GM19035 (cell line): ENCODE data around the gene SKIL.
"Not testable (repeated sequence)": the region's sequence is repeated elsewhere in the genome, so short reads cannot be mapped to it uniquely, and the experiment has no call there.

Experiments used
- ATAC-seq: cut with Tn5 transposase; IDR thresholded peaks from one replicate; pipeline ENCODE4 v1.9.1; 2021; ENCODE audit not compliant: unreplicated experiment

SKIL gene

DNA sequence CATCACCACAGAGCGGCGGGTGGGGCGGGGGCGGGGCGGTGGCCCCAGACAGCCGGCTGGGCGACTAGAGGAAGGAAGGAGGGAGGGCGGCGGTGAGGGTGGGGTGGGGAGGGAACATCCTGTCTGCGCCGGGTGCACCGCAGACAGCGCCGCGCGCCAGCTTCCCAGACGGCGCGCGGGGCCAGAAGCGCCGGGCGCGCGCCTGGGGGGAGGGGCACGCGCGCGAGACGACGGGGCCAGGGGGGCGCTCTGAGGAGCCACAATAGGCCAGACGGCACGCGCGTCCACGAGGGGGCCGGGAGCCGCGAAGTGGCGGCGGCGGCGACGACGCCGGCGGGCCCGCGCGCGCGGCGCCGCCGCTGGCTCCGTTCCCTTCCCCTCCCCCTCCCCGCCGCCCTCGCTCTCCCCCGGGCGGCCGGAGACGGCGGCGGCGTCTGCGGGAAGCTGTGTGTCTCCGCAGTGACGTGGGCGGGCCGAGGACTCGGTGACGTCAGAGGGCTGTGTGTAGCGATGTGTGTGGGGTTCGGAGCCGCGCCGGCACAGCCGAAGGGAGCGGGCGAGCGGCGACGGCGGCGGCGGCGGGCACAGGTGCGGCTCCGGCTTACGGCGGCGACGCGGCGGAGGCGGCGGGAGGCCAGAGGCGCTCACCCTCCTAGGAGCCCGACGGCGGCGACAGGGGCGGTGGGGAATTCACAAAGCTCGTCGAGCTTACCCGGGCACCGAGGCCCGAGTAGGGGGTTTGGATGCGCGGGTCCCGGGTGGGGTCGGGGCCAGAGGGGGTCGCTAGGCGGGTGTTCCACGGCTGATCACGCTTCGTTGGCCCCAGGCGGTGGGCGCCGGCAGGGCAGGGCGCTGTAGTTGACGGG lies at the start of gene SKIL:
Gene SKIL (plus strand): TSS at position 540 of the 866 bp plus-strand sequence. CDS start 2,617 bp downstream, outside the sequence.
- peak; percentile 61 for ATAC-seq

- ATAC-seq = no peak
Observed at GRCh38 chr3:170309046-170309445, 48.5 kb upstream of the SKIL start.

DNA sequence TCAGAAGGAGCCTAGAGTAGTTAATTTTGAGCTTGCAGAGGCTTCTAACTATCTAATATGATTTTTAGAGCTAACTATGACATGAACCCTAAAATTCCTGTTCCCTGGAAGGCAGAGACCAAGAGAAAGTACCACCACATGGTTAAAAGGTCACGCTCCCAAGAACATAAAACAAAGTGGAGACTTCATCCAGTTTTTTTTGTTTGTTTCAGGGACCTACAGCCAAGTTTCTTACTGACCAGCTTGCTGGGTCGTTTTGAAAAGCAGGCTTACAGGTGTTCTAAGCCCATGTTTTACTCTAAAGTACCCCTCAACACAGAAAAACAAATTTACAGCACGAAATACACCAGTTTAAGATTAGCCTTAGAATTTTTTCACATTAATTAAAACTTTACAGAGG lies 39.6 kb upstream of the SKIL start:
- no peak for ATAC-seq

- ATAC-seq = no peak
Observed at GRCh38 chr3:170320461-170321121, 36.9 kb upstream of the SKIL start.

DNA sequence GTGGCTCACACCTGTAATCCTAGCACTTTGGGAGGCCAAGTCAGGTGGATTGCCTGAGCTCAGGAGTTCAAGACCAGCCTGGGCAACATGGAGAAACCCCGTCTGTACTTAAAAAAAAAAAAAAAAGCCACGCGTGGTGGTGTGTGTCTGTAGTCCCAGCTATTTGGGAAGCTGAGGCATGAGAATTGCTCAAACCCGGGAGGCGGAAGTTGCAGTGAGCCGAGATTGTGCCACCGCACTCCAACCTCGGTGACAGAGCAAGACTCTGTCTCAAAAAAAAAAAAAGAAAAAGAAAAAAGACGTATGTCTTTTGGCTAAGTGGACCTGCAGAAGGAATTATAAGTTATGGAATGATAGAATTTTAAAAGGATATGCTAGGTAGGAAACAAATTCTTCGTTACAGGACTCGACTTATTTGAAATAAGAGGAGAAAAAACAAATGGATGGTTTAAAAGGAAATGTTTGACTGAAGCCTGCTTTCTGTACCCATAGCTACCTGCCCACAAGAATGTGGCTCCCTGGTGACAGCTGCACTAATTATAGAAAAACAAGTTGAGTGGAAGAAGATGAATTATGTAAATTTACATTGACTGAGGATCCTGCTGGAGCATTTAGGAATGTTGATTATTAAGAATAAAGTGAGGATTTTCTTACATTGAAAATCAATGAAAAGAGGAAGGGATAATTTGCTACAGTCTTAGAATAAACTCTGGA lies 36.0 kb upstream of the SKIL start:
- no peak for ATAC-seq

DNA sequence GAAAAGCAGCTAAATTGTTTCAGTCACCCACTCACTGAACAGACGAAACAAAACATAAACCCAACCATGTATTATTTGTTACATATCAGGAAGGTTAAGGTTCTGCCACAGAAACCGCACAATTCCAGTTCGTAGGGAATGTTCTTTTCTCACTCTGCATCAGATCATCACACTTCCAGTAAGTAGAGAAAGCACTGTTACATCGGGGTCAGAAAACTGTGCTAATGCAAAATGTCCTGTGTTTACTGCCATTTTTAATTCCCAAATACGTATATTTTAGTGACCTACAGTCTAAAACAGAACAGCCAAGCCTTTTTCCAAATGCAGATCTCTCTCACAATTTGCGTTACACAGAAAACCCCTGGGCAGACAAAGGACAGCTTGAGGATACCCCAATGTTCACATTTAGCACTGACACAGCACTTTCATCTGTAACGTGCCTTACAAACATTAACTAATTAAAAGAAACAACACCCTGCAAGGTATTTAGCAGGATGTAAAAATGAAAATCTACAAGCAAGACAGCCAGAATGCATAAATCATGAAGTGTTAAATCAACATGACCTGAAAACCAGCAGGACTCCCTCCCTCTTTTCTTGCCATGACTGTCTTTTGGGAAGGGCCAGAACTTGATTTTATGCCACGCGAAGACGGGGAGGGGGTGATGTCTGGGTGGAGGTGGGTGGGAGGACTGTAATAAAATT lies 34.8 kb upstream of the SKIL start:
- no peak for ATAC-seq

DNA sequence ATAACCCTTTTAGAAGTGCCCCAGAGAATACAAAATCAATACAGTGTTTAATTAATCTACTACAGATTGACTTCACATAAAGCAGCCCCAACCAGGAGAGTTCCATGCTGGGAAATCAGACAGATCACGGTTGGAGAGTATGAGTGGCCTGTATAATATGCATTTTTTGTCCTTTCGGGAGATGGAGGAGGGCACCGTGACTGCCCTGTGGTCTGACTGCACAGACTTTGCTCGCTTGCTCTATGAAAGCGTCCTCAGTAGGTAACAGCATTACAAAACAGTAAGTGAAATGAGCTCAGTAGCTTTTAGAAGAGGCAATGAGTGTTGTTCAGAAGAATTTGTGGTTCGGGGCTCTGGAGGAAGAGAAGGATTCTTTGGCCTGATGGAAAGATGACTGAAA lies 34.2 kb upstream of the SKIL start:
- no peak for ATAC-seq

GRCh38 chr3:170324962-170325361 lies 32.6 kb upstream of the SKIL start:
- no peak for ATAC-seq

DNA sequence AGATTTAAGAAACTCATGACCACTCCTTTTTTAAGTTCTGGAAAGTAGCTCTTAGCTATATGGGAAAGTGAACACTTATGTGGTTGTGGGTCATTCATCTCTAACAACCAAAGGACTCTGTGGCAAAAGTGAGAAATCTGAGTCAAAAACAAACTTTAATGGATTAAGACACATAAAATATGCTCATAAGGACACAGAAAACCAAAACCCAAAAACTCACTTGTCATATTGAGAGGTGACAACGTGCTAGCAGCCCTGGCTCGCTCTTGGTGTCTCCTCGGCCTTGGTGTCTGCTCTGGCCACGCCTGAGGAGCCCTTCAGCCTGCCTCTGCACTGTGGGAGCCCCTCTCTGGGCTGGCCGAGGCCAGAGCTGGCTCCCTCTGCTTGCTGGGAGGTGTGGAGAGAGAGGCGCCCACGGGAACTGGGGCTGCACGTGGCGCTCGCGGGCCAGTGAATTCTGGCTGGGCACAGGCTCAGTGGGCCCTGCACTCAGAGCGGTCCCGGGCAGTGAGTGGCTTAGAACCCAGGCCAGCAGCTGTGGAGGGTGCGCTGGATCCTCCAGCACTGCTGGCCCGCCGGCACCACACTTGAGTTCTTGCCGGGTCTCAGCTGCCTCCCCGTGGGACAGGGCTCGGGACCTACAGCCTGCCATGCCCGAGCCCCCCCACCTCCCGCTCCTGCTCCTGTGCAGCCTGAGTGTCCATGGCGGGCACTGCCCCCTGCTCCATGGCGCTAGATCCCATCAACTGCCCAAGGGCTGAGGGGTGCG lies 30.3 kb upstream of the SKIL start:
- no peak for ATAC-seq

- ATAC-seq = not testable (repeated sequence)
Observed at GRCh38 chr3:170327868-170328548, 29.5 kb upstream of the SKIL start.

DNA sequence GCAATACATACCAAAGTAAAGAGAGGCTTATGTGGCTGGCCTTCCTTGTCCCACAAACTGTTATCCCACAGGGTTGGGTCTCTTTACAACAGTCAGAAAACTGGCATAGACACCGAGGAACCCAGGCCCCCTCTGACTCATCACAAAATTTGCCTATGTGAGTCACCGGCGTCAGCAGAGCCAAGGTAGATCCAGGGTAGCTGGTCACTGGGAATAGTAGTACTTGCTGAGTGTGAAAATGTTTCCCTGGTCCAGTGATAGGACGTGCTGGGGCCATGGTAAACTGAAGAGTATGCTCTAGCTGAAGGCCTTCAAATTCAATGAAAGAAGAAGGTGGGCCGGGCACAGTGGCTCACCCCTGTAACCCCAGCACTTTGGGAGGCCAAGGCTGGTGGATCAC lies 27.1 kb upstream of the SKIL start:
- no peak for ATAC-seq

GRCh38 chr3:170331143-170331542 lies 26.4 kb upstream of the SKIL start:
- ATAC-seq = no peak

- ATAC-seq = no peak
Observed at GRCh38 chr3:170337420-170337819, 20.1 kb upstream of the SKIL start.

GRCh38 chr3:170338690-170339340 lies 18.7 kb upstream of the SKIL start:
- ATAC-seq = no peak

DNA sequence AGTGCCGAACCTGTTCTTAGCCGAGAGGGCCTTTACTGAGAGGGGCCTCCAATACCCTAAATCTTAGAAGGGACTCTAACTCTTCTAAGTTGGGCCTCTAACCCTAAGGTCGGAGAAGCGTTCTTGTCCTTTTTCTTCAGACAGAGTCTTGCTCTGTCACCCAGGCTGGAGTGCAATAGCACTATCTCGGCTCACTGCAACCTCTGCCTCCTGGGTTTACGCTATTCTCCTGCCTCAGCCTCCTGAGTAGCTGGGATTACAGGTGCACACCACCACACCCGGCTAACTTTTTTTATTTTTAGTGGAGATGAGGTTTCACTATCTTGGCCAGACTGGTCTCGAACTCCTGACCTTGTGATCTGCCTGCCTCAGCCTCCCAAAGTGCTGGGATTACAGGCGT lies 15.2 kb upstream of the SKIL start:
- ATAC-seq = not testable (repeated sequence)

- not testable (repeated sequence) for ATAC-seq
Observed at GRCh38 chr3:170343859-170344258, 13.7 kb upstream of the SKIL start.

DNA sequence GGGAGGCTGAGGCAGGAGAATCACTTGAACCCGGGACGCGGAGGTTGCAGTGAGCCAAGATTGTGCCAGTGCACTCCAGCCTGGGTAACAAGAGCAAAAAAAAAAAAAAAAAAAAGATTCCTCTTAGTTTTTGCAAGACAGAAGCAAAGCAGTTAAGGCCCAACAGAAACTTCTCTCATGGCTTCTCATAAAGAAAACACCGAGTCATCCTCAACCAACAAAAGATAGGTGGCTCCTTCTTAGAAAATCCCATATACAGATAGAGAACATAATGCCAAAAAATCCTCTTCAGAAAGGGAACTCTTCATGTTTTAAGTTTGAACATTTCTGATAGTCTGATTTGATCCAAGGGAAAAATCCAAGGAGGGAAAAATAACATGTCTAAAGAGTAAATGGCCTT lies 12.5 kb upstream of the SKIL start:
- ATAC-seq = no peak

DNA sequence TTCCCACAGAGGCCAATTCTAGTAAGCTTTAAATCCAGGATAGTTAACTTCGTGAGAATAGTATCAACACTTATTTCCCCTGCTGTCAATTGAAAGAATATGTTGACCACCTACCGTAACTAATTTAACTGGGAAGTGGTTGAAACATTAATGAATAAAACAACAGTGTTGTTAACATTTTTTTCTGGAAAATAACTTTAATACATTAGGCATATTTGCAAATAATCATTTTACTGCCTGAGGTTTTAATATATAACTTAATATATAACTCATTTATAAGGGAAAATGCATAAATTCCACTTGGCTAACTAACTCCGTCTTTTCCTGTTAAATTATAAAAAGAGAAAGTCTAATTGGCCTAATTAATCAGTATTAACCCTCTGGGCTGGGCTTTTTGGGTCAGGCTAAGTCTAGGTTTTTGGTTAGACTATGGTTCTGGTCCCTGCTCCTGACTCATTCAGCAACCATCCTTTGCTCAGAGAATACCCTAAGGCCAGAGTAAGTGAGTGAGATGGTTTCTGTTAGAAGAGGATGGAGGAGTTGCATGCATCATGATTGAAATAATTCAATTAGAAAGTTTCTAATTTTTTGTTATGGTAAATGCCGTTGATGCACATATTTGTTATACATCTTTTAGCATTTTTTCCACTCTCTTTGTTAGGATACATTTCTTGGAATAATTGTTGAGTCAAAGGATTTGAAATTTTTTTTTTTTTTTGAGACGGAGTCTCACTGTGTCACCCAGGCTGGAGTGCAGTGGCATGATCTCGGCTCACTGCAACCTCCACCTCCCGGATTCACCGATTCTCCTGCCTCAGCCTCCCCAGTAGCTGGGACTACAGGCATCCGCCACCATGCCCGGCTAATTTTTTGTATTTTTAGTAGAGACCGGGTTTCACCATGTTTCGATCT lies 10.8 kb upstream of the SKIL start:
- ATAC-seq = no peak
